RWPE1 (cell line): Measurements from ENCODE around the gene C2orf15.
"Not testable (repeated sequence)": the region's sequence is repeated elsewhere in the genome, so short reads cannot be mapped to it uniquely, and the experiment has no call there.

Experiments used
- CTCF ChIA-PET: fragments of 350-600 bp; sonication (Branson Sonifier 250); formaldehyde crosslinking; extraction: SDS; loops from one replicate; lab custom pipeline; 2021; lab: Yijun Ruan, JAX
- POLR2A ChIA-PET: fragments of 400-600 bp; formaldehyde crosslinking; extraction: SDS; loops from one replicate; lab custom pipeline; 2020; ENCODE audit warnings: antibody characterized with exemption; ENCODE audit not compliant: low non-redundant PET; lab: Yijun Ruan, JAX
- DNase-seq: peaks from one replicate; pipeline ENCODE4 v3.0.0; 2012; ENCODE audit warnings: low spot score
- H3K27ac ChIP-seq: fragments of 450-650 bp; 2 replicates; pipeline ENCODE4 v1.5.1; 2017
- TF ChIP-seq, protein P1 (sequence below): fragments of 450-650 bp; conservative IDR thresholded peaks from 2 replicates; pipeline ENCODE4 v1.5.1; 2017; ENCODE audit warnings: low read depth, mild to moderate bottlenecking

The C2orf15 gene

GRCh38 chr2:99111945-99112344, 29.6 kb upstream of the C2orf15 start:
- H3K27ac ChIP-seq: no peak overlapping the region
- POLR2A ChIA-PET: no interaction called here
- CTCF ChIA-PET: no interaction called here
- DNase-seq: no peak
- TF ChIP-seq, protein P1, sequence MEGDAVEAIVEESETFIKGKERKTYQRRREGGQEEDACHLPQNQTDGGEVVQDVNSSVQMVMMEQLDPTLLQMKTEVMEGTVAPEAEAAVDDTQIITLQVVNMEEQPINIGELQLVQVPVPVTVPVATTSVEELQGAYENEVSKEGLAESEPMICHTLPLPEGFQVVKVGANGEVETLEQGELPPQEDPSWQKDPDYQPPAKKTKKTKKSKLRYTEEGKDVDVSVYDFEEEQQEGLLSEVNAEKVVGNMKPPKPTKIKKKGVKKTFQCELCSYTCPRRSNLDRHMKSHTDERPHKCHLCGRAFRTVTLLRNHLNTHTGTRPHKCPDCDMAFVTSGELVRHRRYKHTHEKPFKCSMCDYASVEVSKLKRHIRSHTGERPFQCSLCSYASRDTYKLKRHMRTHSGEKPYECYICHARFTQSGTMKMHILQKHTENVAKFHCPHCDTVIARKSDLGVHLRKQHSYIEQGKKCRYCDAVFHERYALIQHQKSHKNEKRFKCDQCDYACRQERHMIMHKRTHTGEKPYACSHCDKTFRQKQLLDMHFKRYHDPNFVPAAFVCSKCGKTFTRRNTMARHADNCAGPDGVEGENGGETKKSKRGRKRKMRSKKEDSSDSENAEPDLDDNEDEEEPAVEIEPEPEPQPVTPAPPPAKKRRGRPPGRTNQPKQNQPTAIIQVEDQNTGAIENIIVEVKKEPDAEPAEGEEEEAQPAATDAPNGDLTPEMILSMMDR: no peak

GRCh38 chr2:99112617-99113016, 28.9 kb upstream of the C2orf15 start:
- TF ChIP-seq, protein P1: no peak
- ChIA-PET CTCF (no interaction called here), POLR2A (no interaction called here)
- H3K27ac ChIP-seq: no peak overlapping the region
- no peak for DNase-seq

GRCh38 chr2:99127981-99128380, 13.5 kb upstream of the C2orf15 start:
- CTCF ChIA-PET: no interaction called here
- POLR2A ChIA-PET: no interaction called here
- DNase-seq: no peak
- TF ChIP-seq, protein P1: no peak
- H3K27ac ChIP-seq: no peak overlapping the region

DNA sequence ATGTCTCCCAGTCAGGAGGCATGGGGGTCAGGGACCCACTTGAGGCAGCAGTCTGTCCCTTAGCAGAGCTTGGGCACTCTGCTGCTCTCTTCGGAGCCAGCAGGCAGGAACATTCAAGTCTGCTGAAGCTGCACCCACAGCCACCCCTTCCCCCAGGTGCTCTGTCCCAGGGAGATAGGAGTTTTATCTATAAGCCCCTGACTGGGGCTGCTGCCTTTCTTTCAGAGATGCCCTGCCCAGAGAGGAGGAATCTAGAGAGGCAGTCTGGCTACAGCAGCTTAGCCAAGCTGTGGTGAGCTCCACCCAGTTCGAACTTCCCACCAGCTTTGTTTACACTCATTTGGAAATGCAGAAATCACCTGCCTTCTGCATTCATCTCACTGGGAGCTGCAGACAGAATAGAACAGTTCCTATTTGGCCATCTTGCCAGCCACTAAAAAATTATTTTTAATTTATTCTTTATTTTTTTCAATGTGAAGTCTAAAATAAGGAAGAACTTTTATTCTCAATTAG, 6.4 kb upstream of the C2orf15 start:
- POLR2A ChIA-PET, DNase-seq: not testable (repeated sequence)
- CTCF ChIA-PET: interaction anchor here (0.6 kb wide), 1 partner anchor 9 kb away, joined by 4 read pairs; no protein-coding TSS in a partner anchor

GRCh38 chr2:99139003-99139402, 2.5 kb upstream of the C2orf15 start:
- CTCF ChIA-PET: interaction anchor here (0.6 kb wide), 1 partner anchor 89 kb away, joined by 3 read pairs; no protein-coding TSS in a partner anchor
- TF ChIP-seq, protein P1: no peak
- POLR2A ChIA-PET: no interaction called here

More for the DNA sequence above, 6.4 kb upstream of the C2orf15 start:
- H3K27ac ChIP-seq: not testable (repeated sequence)

GRCh38 chr2:99140056-99140859, 1.2 kb upstream of the C2orf15 start:
- no peak for DNase-seq
- POLR2A ChIA-PET: interaction anchor here (0.8 to 1.0 kb wide), 2 partner anchors 196 to 197 kb away, joined by 3 read pairs; partner anchors contain the start of genes EIF5B and TXNDC9
- TF ChIP-seq, protein P1: no peak
- H3K27ac ChIP-seq: peak overlapping the region; percentile 87
- CTCF ChIA-PET: no interaction called here

More at GRCh38 chr2:99139003-99139402, 2.5 kb upstream of the C2orf15 start:
- H3K27ac ChIP-seq: no peak overlapping the region
- no peak for DNase-seq

GRCh38 chr2:99140860-99141109, 722 bp upstream of the C2orf15 start:
- peak overlapping the region; percentile 87 for H3K27ac ChIP-seq
- TF ChIP-seq, protein P1: no peak
- no peak for DNase-seq
- ChIA-PET CTCF (no interaction called here), POLR2A (interaction anchor here (0.5 to 1.0 kb wide), 4 partner anchors 9 to 196 kb away, joined by 3 to 10 read pairs (median 4); partner anchors contain the start of genes EIF5B and TXNDC9)
